ENCODE data around the gene KIF1A. TPM values are rescaled to one million over a fixed set of nuclear protein-coding genes. Genes with fewer than 3 reads are reported as not detected.

Gene KIF1A
- total and polyA plus RNA-seq, 10 of the 15 experiments (the other 5 are each of a cell fraction or from before 2014, with no cell fraction given), result 0.04 to 0.95 (median 0.06) TPM; not detected in 5

- intact Hi-C loops (cut with micrococcal nuclease; ENCODE audit: unreplicated experiment), result no loop called here
- CTCF ChIA-PET, result no interaction called here
- 18% methylated on average over 25 of the region's 25 CpGs for WGBS (ENCODE audit: insufficient coverage, insufficient replicate concordance, low lambda C conversion rate, missing lambda C conversion rate)
- no peak overlapping the region for H3K4me3 ChIP-seq
- no peak overlapping the region for H3K27ac ChIP-seq (ENCODE audit: control insufficient read depth, insufficient read depth)
- SMC1A ChIA-PET (ENCODE audit: uncharacterized antibody, unreplicated experiment), result no interaction called here
- BruUV-seq (replicated peaks), result no TSS peak
- H3K4me1 ChIP-seq (ENCODE audit: control insufficient read depth, insufficient read depth, low read length), result no peaks in the 10 kb centered on the region
- H3K4me2 ChIP-seq (ENCODE audit: control insufficient read depth, insufficient read depth), result no peak overlapping the region
- FAIRE-seq, result no peak
- RAD21 ChIA-PET (ENCODE audit: unreplicated experiment), result no interaction called here
- H3K36me3 ChIP-seq (ENCODE audit: control insufficient read depth in 2 of 2, insufficient read depth in 2 of 2, low read length in 1 of 2), result no peaks in the 10 kb centered on the region
- no peak for ATAC-seq
- H3K9ac ChIP-seq (ENCODE audit: control insufficient read depth, insufficient read depth, low read length), result no peak overlapping the region
- in situ Hi-C loops (cut with MboI), result no loop called here
- no peaks in the 10 kb centered on the region for H4K20me1 ChIP-seq (ENCODE audit: control insufficient read depth, insufficient read depth)
- no peak for DNase-seq (ENCODE audit: low read depth, low spot score)
- TF ChIP-seq CHD1 (IDR thresholded peaks at IDR 0.05; ENCODE audit: low read depth, low read length) (no peak), ESRRA (IDR thresholded peaks at IDR 0.05; ENCODE audit: low read length) (no peak), GATAD2B (conservative IDR thresholded peaks at IDR 0.05; ENCODE audit: low read depth) (no peak), NFYA (IDR thresholded peaks at IDR 0.05; ENCODE audit: borderline replicate concordance, low read depth, low read length) (no peak), IKZF1 (conservative IDR thresholded peaks at IDR 0.05) (no peak), BACH1 (IDR thresholded peaks at IDR 0.05; ENCODE audit: borderline replicate concordance) (no peak)
- TF ChIP-seq, protein P1, sequence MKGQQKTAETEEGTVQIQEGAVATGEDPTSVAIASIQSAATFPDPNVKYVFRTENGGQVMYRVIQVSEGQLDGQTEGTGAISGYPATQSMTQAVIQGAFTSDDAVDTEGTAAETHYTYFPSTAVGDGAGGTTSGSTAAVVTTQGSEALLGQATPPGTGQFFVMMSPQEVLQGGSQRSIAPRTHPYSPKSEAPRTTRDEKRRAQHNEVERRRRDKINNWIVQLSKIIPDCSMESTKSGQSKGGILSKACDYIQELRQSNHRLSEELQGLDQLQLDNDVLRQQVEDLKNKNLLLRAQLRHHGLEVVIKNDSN (IDR thresholded peaks at IDR 0.05; ENCODE audit: borderline replicate concordance, extremely low read length, insufficient read depth, low read depth, low read length), result no peak
- TF ChIP-seq, protein P2, sequence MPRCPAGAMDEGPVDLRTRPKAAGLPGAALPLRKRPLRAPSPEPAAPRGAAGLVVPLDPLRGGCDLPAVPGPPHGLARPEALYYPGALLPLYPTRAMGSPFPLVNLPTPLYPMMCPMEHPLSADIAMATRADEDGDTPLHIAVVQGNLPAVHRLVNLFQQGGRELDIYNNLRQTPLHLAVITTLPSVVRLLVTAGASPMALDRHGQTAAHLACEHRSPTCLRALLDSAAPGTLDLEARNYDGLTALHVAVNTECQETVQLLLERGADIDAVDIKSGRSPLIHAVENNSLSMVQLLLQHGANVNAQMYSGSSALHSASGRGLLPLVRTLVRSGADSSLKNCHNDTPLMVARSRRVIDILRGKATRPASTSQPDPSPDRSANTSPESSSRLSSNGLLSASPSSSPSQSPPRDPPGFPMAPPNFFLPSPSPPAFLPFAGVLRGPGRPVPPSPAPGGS (IDR thresholded peaks at IDR 0.05; ENCODE audit: borderline replicate concordance, insufficient read depth, low read depth, low read length, poor library complexity, severe bottlenecking), result no peak
- TF ChIP-seq, protein P3, sequence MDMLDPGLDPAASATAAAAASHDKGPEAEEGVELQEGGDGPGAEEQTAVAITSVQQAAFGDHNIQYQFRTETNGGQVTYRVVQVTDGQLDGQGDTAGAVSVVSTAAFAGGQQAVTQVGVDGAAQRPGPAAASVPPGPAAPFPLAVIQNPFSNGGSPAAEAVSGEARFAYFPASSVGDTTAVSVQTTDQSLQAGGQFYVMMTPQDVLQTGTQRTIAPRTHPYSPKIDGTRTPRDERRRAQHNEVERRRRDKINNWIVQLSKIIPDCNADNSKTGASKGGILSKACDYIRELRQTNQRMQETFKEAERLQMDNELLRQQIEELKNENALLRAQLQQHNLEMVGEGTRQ (IDR thresholded peaks at IDR 0.05; ENCODE audit: borderline replicate concordance, low read depth, low read length), result no peak
- POLR2A ChIA-PET, result interaction anchor here (1.0 kb wide), 1 partner anchor 133 kb away, joined by 3 read pairs; the partner anchor contains the start of gene CAPN10
- H3K79me2 ChIP-seq (ENCODE audit: control insufficient read depth, insufficient read depth, low read length), result no peaks in the 10 kb centered on the region
- no peak overlapping the region for H2AFZ ChIP-seq (ENCODE audit: control insufficient read depth, low read depth, low read length)
- H3K27me3 ChIP-seq (replicated peaks in 1 of 2; ENCODE audit: control insufficient read depth in 2 of 2, insufficient read depth in 2 of 2, low read length in 1 of 2), result no peaks in the 10 kb centered on the region; a peak in 1 of 4 replicates
- no peaks in the 10 kb centered on the region for H3K9me3 ChIP-seq (replicated peaks; ENCODE audit: control insufficient read depth, insufficient read depth, low read length)
Observed at GRCh38 chr2:240719676-240720545, 100.1 kb downstream of the KIF1A start.
